Measurements from ENCODE around the gene SCN11A. TPM values are rescaled to one million over a fixed set of nuclear protein-coding genes. Genes with fewer than 3 reads are reported as not detected.
"Not testable (repeated sequence)": the region's sequence is repeated elsewhere in the genome, so short reads cannot be mapped to it uniquely, and the experiment has no call there.

The SCN11A gene
- polyA plus RNA-seq, 4 donors = 0.32 to 3.9 TPM; not detected in 2

DNA sequence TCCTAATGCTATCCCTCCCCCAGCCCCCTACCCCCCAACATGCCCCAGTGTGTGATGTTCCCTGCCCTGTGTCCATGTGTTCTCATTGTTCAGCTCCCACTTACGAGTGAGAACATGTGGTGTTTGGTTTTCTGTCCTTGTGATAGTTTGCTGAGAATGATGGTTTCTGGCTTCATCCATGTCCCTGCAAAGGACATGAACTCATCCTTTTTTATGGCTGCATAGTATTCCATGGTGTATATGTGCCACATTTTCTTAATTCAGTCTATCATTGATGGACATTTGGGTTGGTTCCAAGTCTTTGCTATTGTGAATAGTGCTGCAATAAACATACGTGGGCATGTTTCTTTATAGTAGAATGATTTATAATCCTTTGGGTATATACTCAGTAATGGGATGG, 9.5 kb upstream of the SCN11A start:
- not testable (repeated sequence) for H3K27me3 ChIP-seq (ENCODE audit: control insufficient read depth in 3 of 3, insufficient read depth in 3 of 3, low read length in 3 of 3); H3K9me3 ChIP-seq (ENCODE audit: control insufficient read depth in 2 of 2, insufficient read depth in 1 of 2, low read depth in 1 of 2, low read length in 1 of 2); DNase-seq; H3K27ac ChIP-seq (ENCODE audit: low read depth in 1 of 3, low read length in 2 of 3); H3K36me3 ChIP-seq (ENCODE audit: control insufficient read depth in 3 of 3, insufficient read depth in 2 of 3, low read depth in 1 of 3, low read length in 3 of 3); FAIRE-seq; H3K4me3 ChIP-seq (ENCODE audit: low read depth in 1 of 3, low read length in 3 of 3); H3K4me1 ChIP-seq (ENCODE audit: control insufficient read depth in 3 of 3, insufficient read depth in 2 of 3, low read depth in 1 of 3, low read length in 2 of 3)
- 63 to 82% (median 80%) methylated on average over 2 of the region's 2 CpGs for WGBS, 3 donors

DNA sequence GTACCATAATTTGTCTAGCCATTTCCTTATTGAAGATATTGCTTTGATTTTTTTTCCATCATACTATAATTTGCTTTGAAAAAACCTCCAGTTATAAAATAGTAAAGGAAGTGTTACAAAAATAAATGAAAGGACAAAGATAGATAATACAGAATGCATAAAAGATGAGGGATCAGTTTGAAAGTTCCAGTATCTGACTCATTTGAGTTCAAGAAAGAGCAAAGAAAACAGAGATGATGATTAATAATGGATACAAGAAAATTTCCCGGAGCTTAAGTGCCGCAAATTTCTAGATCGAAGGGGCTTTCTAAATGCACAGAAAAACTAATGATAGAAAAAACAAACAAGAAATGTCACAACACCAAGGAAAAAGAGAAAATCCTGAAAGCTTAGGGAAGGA, 4.4 kb upstream of the SCN11A start:
- H3K36me3 ChIP-seq (ENCODE audit: control insufficient read depth in 3 of 3, insufficient read depth in 2 of 3, low read depth in 1 of 3, low read length in 3 of 3) = no peaks in the 10 kb centered on the region
- no peak for DNase-seq
- peaks cover 0 to 4% of the 10 kb centered on the region in 2 donors for H3K9me3 ChIP-seq (ENCODE audit: control insufficient read depth in 2 of 2, insufficient read depth in 1 of 2, low read depth in 1 of 2, low read length in 1 of 2)
- H3K4me3 ChIP-seq (ENCODE audit: low read depth in 1 of 3, low read length in 3 of 3) = no peak overlapping the region
- no peak overlapping the region for H3K27ac ChIP-seq (ENCODE audit: low read depth in 1 of 3, low read length in 2 of 3)
- peaks cover 2 to 12% (median 4%) of the 10 kb centered on the region in 3 donors for H3K4me1 ChIP-seq (ENCODE audit: control insufficient read depth in 3 of 3, insufficient read depth in 2 of 3, low read depth in 1 of 3, low read length in 2 of 3)
- H3K27me3 ChIP-seq (ENCODE audit: control insufficient read depth in 3 of 3, insufficient read depth in 3 of 3, low read length in 3 of 3) = no peaks in the 10 kb centered on the region
- FAIRE-seq = no peak
- 62 to 86% (median 80%) methylated on average over 3 of the region's 3 CpGs for WGBS, 3 donors

GRCh38 chr3:39053696-39054095, 2.0 kb upstream of the SCN11A start:
- peak; percentile 43 to 51 for DNase-seq
- WGBS, 3 donors = 19 to 65% (median 35%) methylated on average over 2 of the region's 2 CpGs
- FAIRE-seq = no peak
- Histone ChIP-seq H3K36me3 (ENCODE audit: control insufficient read depth in 3 of 3, insufficient read depth in 2 of 3, low read depth in 1 of 3, low read length in 3 of 3) (no peaks in the 10 kb centered on the region), H3K9me3 (ENCODE audit: control insufficient read depth in 2 of 2, insufficient read depth in 1 of 2, low read depth in 1 of 2, low read length in 1 of 2) (no peaks in the 10 kb centered on the region), H3K4me1 (ENCODE audit: control insufficient read depth in 3 of 3, insufficient read depth in 2 of 3, low read depth in 1 of 3, low read length in 2 of 3) (peaks cover 2 to 12% (median 4%) of the 10 kb centered on the region in 3 donors), H3K27ac (ENCODE audit: low read depth in 1 of 3, low read length in 2 of 3) (no peak overlapping the region), H3K27me3 (ENCODE audit: control insufficient read depth in 3 of 3, insufficient read depth in 3 of 3, low read length in 3 of 3) (no peaks in the 10 kb centered on the region), H3K4me3 (ENCODE audit: low read depth in 1 of 3, low read length in 3 of 3) (no peak overlapping the region)

GRCh38 chr3:39052583-39052982, 839 bp upstream of the SCN11A start:
- Histone ChIP-seq H3K27me3 (ENCODE audit: control insufficient read depth in 3 of 3, insufficient read depth in 3 of 3, low read length in 3 of 3) (no peaks in the 10 kb centered on the region), H3K27ac (ENCODE audit: low read depth in 1 of 3, low read length in 2 of 3) (peak overlapping the region in 2 of 3 donors; percentile 83 to 94), H3K4me1 (ENCODE audit: control insufficient read depth in 3 of 3, insufficient read depth in 2 of 3, low read depth in 1 of 3, low read length in 2 of 3) (peaks cover 2 to 12% (median 4%) of the 10 kb centered on the region in 3 donors), H3K9me3 (ENCODE audit: control insufficient read depth in 2 of 2, insufficient read depth in 1 of 2, low read depth in 1 of 2, low read length in 1 of 2) (no peaks in the 10 kb centered on the region), H3K36me3 (ENCODE audit: control insufficient read depth in 3 of 3, insufficient read depth in 2 of 3, low read depth in 1 of 3, low read length in 3 of 3) (no peaks in the 10 kb centered on the region), H3K4me3 (ENCODE audit: low read depth in 1 of 3, low read length in 3 of 3) (peak overlapping the region; percentile 94 to 99 (median 95))
- no peak for DNase-seq
- WGBS, 3 donors = 0 to 2% (median 2%) methylated on average over 11 of the region's 11 CpGs
- FAIRE-seq = no peak

- Histone ChIP-seq H3K27me3 (ENCODE audit: control insufficient read depth in 3 of 3, insufficient read depth in 3 of 3, low read length in 3 of 3) (no peaks in the 10 kb centered on the region), H3K9me3 (ENCODE audit: control insufficient read depth in 2 of 2, insufficient read depth in 1 of 2, low read depth in 1 of 2, low read length in 1 of 2) (no peaks in the 10 kb centered on the region), H3K27ac (ENCODE audit: low read depth in 1 of 3, low read length in 2 of 3) (peak overlapping the region in 2 of 3 donors; percentile 32 to 60), H3K36me3 (ENCODE audit: control insufficient read depth in 3 of 3, insufficient read depth in 2 of 3, low read depth in 1 of 3, low read length in 3 of 3) (no peaks in the 10 kb centered on the region), H3K4me3 (ENCODE audit: low read depth in 1 of 3, low read length in 3 of 3) (no peak overlapping the region), H3K4me1 (ENCODE audit: control insufficient read depth in 3 of 3, insufficient read depth in 2 of 3, low read depth in 1 of 3, low read length in 2 of 3) (peaks cover 2 to 12% (median 4%) of the 10 kb centered on the region in 3 donors)
- DNase-seq = peak; percentile 47 to 76
- no peak for FAIRE-seq
Measured at GRCh38 chr3:39050029-39050428, 1.7 kb downstream of the SCN11A start.

DNA sequence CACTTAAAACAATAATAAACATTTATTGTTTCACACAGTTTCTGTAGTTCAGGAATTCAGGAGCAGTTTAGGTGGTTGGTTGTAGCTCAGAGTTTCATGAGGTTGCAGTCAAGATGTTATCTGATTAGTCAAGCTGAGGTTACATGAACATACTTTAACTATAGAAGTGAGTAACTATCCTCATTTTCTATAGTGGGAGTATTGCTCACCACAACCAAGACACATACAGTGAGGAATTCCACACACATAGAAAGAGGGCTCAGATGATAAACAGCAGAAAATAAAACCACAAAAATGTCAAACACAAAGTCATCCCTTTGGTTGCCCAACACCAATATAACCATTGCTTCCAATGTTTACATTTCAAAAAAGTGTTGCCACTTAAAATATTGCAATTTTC, 13.6 kb downstream of the SCN11A start:
- DNase-seq (no peak), FAIRE-seq (no peak)
- Histone ChIP-seq H3K27ac (ENCODE audit: low read depth in 1 of 3, low read length in 2 of 3) (no peak overlapping the region), H3K27me3 (ENCODE audit: control insufficient read depth in 3 of 3, insufficient read depth in 3 of 3, low read length in 3 of 3) (no peaks in the 10 kb centered on the region), H3K4me1 (ENCODE audit: control insufficient read depth in 3 of 3, insufficient read depth in 2 of 3, low read depth in 1 of 3, low read length in 2 of 3) (no peaks in the 10 kb centered on the region), H3K36me3 (ENCODE audit: control insufficient read depth in 3 of 3, insufficient read depth in 2 of 3, low read depth in 1 of 3, low read length in 3 of 3) (no peaks in the 10 kb centered on the region), H3K9me3 (ENCODE audit: control insufficient read depth in 2 of 2, insufficient read depth in 1 of 2, low read depth in 1 of 2, low read length in 1 of 2) (peaks cover 0 to 6% of the 10 kb centered on the region in 2 donors), H3K4me3 (ENCODE audit: low read depth in 1 of 3, low read length in 3 of 3) (no peak overlapping the region)

DNA sequence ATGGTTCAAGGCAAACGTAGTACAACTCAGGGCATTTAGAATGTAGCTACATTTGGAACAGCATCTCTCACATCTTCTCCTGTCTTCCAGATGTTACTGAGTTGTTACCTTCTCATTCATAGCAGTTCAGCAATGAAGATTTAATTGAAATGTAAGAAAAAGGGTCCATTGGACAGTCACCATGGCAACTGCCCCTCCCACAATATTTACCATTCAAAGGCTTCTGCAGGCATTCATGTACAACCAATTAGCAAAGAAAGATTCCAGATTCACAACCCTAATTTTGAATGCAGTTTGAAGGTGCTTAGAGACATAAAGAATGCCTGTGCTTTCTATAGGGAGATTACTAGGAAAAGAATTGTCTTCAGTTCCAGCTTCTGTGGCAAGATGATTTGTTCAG, 22.2 kb downstream of the SCN11A start:
- FAIRE-seq (no peak), DNase-seq (no peak)
- 85 to 92% (median 91%) methylated on average over 1 of the region's 1 CpG for WGBS, 3 donors

DNA sequence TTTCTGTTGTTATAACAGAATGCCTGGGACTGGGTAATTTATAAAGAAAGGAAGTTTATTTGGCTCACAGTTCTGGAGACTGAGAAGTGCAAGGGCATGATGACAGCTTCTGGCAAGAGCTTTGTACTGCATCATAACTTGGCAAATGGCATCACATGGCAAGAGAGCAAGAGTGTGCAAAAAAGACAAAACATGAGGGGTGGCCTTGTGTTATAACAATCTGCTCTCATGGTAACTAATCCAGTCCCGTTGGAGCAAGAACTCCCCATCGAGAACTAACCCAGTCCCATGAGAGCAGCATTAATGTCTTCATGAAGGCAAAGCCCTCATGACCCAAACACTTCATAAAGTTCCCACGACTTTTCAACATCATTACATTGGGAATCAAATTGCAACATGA, 23.2 kb downstream of the SCN11A start:
- Histone ChIP-seq H3K27me3 (ENCODE audit: control insufficient read depth in 3 of 3, insufficient read depth in 3 of 3, low read length in 3 of 3) (no peaks in the 10 kb centered on the region), H3K4me1 (ENCODE audit: control insufficient read depth in 3 of 3, insufficient read depth in 2 of 3, low read depth in 1 of 3, low read length in 2 of 3) (no peaks in the 10 kb centered on the region), H3K27ac (ENCODE audit: low read depth in 1 of 3, low read length in 2 of 3) (no peak overlapping the region), H3K4me3 (ENCODE audit: low read depth in 1 of 3, low read length in 3 of 3) (no peak overlapping the region), H3K9me3 (ENCODE audit: control insufficient read depth in 2 of 2, insufficient read depth in 1 of 2, low read depth in 1 of 2, low read length in 1 of 2) (no peaks in the 10 kb centered on the region), H3K36me3 (ENCODE audit: control insufficient read depth in 3 of 3, insufficient read depth in 2 of 3, low read depth in 1 of 3, low read length in 3 of 3) (no peaks in the 10 kb centered on the region)
- DNase-seq (no peak), FAIRE-seq (no peak)
- WGBS, 3 donors = 63 to 84% (median 71%) methylated on average over 3 of the region's 3 CpGs

More for the DNA sequence above, 22.2 kb downstream of the SCN11A start:
- Histone ChIP-seq H3K4me1 (ENCODE audit: control insufficient read depth in 3 of 3, insufficient read depth in 2 of 3, low read depth in 1 of 3, low read length in 2 of 3) (no peaks in the 10 kb centered on the region), H3K27ac (ENCODE audit: low read depth in 1 of 3, low read length in 2 of 3) (no peak overlapping the region), H3K36me3 (ENCODE audit: control insufficient read depth in 3 of 3, insufficient read depth in 2 of 3, low read depth in 1 of 3, low read length in 3 of 3) (no peaks in the 10 kb centered on the region), H3K4me3 (ENCODE audit: low read depth in 1 of 3, low read length in 3 of 3) (no peak overlapping the region), H3K9me3 (ENCODE audit: control insufficient read depth in 2 of 2, insufficient read depth in 1 of 2, low read depth in 1 of 2, low read length in 1 of 2) (no peaks in the 10 kb centered on the region), H3K27me3 (ENCODE audit: control insufficient read depth in 3 of 3, insufficient read depth in 3 of 3, low read length in 3 of 3) (no peaks in the 10 kb centered on the region)

GRCh38 chr3:39025222-39025970, 26.3 kb downstream of the SCN11A start:
- no peak for DNase-seq
- no peak overlapping the region for H3K27ac ChIP-seq (ENCODE audit: low read depth in 1 of 3, low read length in 2 of 3)
- H3K36me3 ChIP-seq (ENCODE audit: control insufficient read depth in 3 of 3, insufficient read depth in 2 of 3, low read depth in 1 of 3, low read length in 3 of 3) = no peaks in the 10 kb centered on the region
- no peak overlapping the region for H3K4me3 ChIP-seq (ENCODE audit: low read depth in 1 of 3, low read length in 3 of 3)
- 78 to 86% (median 80%) methylated on average over 6 of the region's 6 CpGs for WGBS, 3 donors
- no peak for FAIRE-seq
- no peaks in the 10 kb centered on the region for H3K4me1 ChIP-seq (ENCODE audit: control insufficient read depth in 3 of 3, insufficient read depth in 2 of 3, low read depth in 1 of 3, low read length in 2 of 3)
- peaks cover 0 to 2% of the 10 kb centered on the region in 2 donors for H3K9me3 ChIP-seq (ENCODE audit: control insufficient read depth in 2 of 2, insufficient read depth in 1 of 2, low read depth in 1 of 2, low read length in 1 of 2)
- no peaks in the 10 kb centered on the region for H3K27me3 ChIP-seq (ENCODE audit: control insufficient read depth in 3 of 3, insufficient read depth in 3 of 3, low read length in 3 of 3)

Data from small intestine (tissue), 7 donors.